DMS53 treated with DMSO at 0.1 percent for 48 hours (cell line): ENCODE data around the gene GPR42.

Experiments used
- DNase-seq: peaks from one replicate; lab custom pipeline; 2025; ENCODE audit not compliant: unreplicated experiment; lab: John Stamatoyannopoulos, UW

The GPR42 gene

GRCh38 chr19:35370722-35371121, at the start of gene GPR42:
GPR42 (plus strand) TSS chr19:35371068; CDS start chr19:35371360, 292 bp downstream.
- DNase-seq = no peak

GRCh38 chr19:35321291-35321690, 49.6 kb upstream of the GPR42 start:
- no peak for DNase-seq

GRCh38 chr19:35322014-35322413, 48.9 kb upstream of the GPR42 start:
- DNase-seq = no peak

- DNase-seq = no peak
Observed at GRCh38 chr19:35327642-35328041, 43.2 kb upstream of the GPR42 start.

GRCh38 chr19:35328851-35329285, 42.0 kb upstream of the GPR42 start, which contains the start of gene CD22:
CD22 (plus strand) TSS chr19:35329187; CDS start chr19:35332041, 2,854 bp downstream.
- no peak for DNase-seq

- no peak for DNase-seq
Observed at GRCh38 chr19:35329323-35329722, 41.5 kb upstream of the GPR42 start.

GRCh38 chr19:35330475-35330874, 40.4 kb upstream of the GPR42 start:
- no peak for DNase-seq

- no peak for DNase-seq
Observed at GRCh38 chr19:35331551-35332214, 39.2 kb upstream of the GPR42 start.

GRCh38 chr19:35332817-35333216, 38.1 kb upstream of the GPR42 start:
- DNase-seq = no peak

- no peak for DNase-seq
Observed at GRCh38 chr19:35334144-35334753, 36.6 kb upstream of the GPR42 start.

- no peak for DNase-seq
Observed at GRCh38 chr19:35336166-35336955, 34.5 kb upstream of the GPR42 start.

GRCh38 chr19:35337097-35337983, 33.5 kb upstream of the GPR42 start:
- DNase-seq = no peak

GRCh38 chr19:35337984-35338296, 32.9 kb upstream of the GPR42 start:
- no peak for DNase-seq

GRCh38 chr19:35340431-35340830, 30.4 kb upstream of the GPR42 start:
- DNase-seq = no peak

GRCh38 chr19:35341006-35341405, 29.9 kb upstream of the GPR42 start:
- DNase-seq = no peak

- DNase-seq = no peak
Observed at GRCh38 chr19:35341565-35342225, 29.2 kb upstream of the GPR42 start.

- DNase-seq = no peak
Observed at GRCh38 chr19:35342430-35342829, 28.4 kb upstream of the GPR42 start.

- DNase-seq = no peak
Observed at GRCh38 chr19:35344511-35345031, 26.3 kb upstream of the GPR42 start.

- DNase-seq = no peak
Observed at GRCh38 chr19:35345671-35346111, 25.2 kb upstream of the GPR42 start.
